ENCODE data around the gene VEZF1. TPM values are rescaled to one million over a fixed set of nuclear protein-coding genes. Genes with fewer than 3 reads are reported as not detected.

The VEZF1 gene, protein sequence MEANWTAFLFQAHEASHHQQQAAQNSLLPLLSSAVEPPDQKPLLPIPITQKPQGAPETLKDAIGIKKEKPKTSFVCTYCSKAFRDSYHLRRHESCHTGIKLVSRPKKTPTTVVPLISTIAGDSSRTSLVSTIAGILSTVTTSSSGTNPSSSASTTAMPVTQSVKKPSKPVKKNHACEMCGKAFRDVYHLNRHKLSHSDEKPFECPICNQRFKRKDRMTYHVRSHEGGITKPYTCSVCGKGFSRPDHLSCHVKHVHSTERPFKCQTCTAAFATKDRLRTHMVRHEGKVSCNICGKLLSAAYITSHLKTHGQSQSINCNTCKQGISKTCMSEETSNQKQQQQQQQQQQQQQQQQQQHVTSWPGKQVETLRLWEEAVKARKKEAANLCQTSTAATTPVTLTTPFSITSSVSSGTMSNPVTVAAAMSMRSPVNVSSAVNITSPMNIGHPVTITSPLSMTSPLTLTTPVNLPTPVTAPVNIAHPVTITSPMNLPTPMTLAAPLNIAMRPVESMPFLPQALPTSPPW
- total RNA-seq (63.9 and 75.9 TPM in 2 replicates), polyA plus RNA-seq (13.0 and 14.7 TPM in 2 replicates), polyA minus RNA-seq (57.5 and 57.6 TPM in 2 replicates)
- 49.0 TPM for total RNA-seq (2013)

DNA sequence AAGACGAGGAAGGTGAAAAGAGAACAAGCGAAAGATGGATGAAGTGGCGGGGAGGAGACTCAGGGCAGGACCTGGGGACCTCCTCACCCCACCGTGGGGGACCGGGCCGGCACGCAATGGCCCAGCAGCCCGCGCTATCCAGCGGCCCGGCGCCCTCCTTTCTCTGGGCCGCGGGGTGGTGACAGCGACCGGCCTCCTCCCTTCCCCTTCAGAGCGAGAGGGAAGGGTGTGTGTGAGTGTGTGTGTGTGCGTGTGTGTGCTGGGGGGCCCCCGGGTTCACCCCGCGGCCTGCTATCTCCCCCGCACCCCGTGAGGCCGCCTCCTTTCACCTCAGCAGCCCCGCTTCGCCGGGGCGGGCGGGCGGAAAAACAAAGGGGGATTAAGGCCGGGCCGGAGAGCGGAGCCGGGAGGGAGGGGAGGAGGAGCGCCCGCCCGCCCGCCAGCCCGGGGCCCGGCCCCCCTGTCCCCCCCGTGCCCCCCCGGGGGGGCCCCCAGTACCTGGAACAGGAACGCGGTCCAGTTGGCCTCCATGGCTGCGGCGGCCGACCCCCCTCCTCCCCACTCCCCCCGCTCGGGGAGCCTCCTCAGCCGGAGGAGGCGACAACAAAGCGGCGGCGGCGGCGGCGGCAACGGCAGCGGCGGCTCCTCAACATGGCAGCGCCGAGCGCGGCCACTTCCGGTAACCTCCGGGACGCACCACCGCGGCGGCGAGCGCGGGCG lies at the start of gene VEZF1:
VEZF1 (minus strand) TSS at position 674 of the 720 bp plus-strand sequence; CDS start at position 531, 143 bp downstream.
- H3K4me3 ChIP-seq (ENCODE audit: control extremely low read depth in 1 of 5, extremely low read depth in 1 of 5, insufficient read depth in 1 of 5, low read depth in 2 of 5, low read length in 4 of 5): peak within 1 kb of the TSS; percentile 50 to 89 (median 82)
- Mint-ChIP-seq H3K27ac (peak within 1 kb of the TSS; percentile 97), H3K4me1 (peaks cover 58% of the 10 kb centered on the region), H3K27me3 (no peaks in the 10 kb centered on the region), H3K9me3 (ENCODE audit: insufficient read depth) (no peaks in the 10 kb centered on the region), H3K4me3 (peak within 1 kb of the TSS; percentile 95)
- H2AFZ ChIP-seq (ENCODE audit: insufficient read depth, low read depth, low read length, poor library complexity, severe bottlenecking): peak within 1 kb of the TSS; percentile 86
- CTCF ChIA-PET: interaction anchor here (0.6 to 20.2 kb wide), 6 partner anchors 9 to 131 kb away, joined by 3 to 468 read pairs (median 38); partner anchors contain the start of gene MRPS23
- intact Hi-C loops (cut with micrococcal nuclease): loop anchor here (1.0 to 2.0 kb wide), 5 partner anchors 12 to 137 kb away; partner anchors contain the start of genes MRPS23 and SRSF1
- peak; percentile 70 for ATAC-seq (ENCODE audit: low read depth)
- H3K4me1 ChIP-seq (ENCODE audit: control insufficient read depth in 2 of 2, insufficient read depth in 2 of 2, low read length in 2 of 2): peaks cover 35 to 40% of the 10 kb centered on the region in 2 donors
- H3K27ac ChIP-seq (ENCODE audit: low read length in 2 of 2): peak within 1 kb of the TSS; percentile 66 to 82
- H3K27me3 ChIP-seq (replicated peaks in 1 of 4; ENCODE audit: control extremely low read depth in 1 of 4, control insufficient read depth in 3 of 4, insufficient read depth in 4 of 4, low read length in 3 of 4): no peaks in the 10 kb centered on the region
- H4K20me1 ChIP-seq (ENCODE audit: control insufficient read depth, insufficient read depth, low read length, poor library complexity, severe bottlenecking): peaks cover 41% of the 10 kb centered on the region
- DNase-seq: peak; percentile 89
- no peaks in the 10 kb centered on the region for H3K9me3 ChIP-seq (ENCODE audit: control extremely low read depth in 1 of 3, control insufficient read depth in 2 of 3, insufficient read depth in 1 of 3, low read length in 2 of 3)
- H3K79me2 ChIP-seq (ENCODE audit: control insufficient read depth, insufficient read depth, low read length): peaks cover 63% of the 10 kb centered on the region
- peak within 1 kb of the TSS; percentile 76 for H3K9ac ChIP-seq (ENCODE audit: low read length)
- H3K36me3 ChIP-seq (replicated peaks in 1 of 2; ENCODE audit: control extremely low read depth in 1 of 2, control insufficient read depth in 1 of 2, extremely low read depth in 1 of 2, insufficient read depth in 2 of 2, low read length in 1 of 2): peaks cover 0 to under 1% of the 10 kb centered on the region in 2 experiments
- WGBS (ENCODE audit: insufficient coverage): under 1% methylated on average over 55 of the region's 74 CpGs
- TF ChIP-seq, protein P1, sequence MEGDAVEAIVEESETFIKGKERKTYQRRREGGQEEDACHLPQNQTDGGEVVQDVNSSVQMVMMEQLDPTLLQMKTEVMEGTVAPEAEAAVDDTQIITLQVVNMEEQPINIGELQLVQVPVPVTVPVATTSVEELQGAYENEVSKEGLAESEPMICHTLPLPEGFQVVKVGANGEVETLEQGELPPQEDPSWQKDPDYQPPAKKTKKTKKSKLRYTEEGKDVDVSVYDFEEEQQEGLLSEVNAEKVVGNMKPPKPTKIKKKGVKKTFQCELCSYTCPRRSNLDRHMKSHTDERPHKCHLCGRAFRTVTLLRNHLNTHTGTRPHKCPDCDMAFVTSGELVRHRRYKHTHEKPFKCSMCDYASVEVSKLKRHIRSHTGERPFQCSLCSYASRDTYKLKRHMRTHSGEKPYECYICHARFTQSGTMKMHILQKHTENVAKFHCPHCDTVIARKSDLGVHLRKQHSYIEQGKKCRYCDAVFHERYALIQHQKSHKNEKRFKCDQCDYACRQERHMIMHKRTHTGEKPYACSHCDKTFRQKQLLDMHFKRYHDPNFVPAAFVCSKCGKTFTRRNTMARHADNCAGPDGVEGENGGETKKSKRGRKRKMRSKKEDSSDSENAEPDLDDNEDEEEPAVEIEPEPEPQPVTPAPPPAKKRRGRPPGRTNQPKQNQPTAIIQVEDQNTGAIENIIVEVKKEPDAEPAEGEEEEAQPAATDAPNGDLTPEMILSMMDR (IDR thresholded peaks at IDR 0.05): no peak
- no peak for TF ChIP-seq EZH2 (IDR thresholded peaks at IDR 0.05; ENCODE audit: borderline replicate concordance, insufficient read depth, low read depth, low read length, poor library complexity, severe bottlenecking)
- peak within 1 kb of the TSS; percentile 83 for H3K4me2 ChIP-seq (replicated peaks; ENCODE audit: low read depth, low read length, poor library complexity, severe bottlenecking)
- POLR2A ChIA-PET: interaction anchor here (0.6 to 2.1 kb wide), 7 partner anchors 19 to 383 kb away, joined by 4 to 16 read pairs (median 6); partner anchors contain the start of genes MRPS23 and SRSF1

Data from B cell (primary cell).